Fibroblast of gingiva (primary cell): ENCODE results near the gene PRDM7.
A peak's percentile ranks its signal among the peaks of the same experiment; 100 is the strongest.
"Not testable (repeated sequence)": the region's sequence is repeated elsewhere in the genome, so short reads cannot be mapped to it uniquely, and the experiment has no call there.

ENCODE experiments used
- DNase-seq: peaks from one replicate; pipeline ENCODE4 v3.0.0-alpha.2; 2011; ENCODE audit warnings: low read depth

Gene PRDM7

DNA sequence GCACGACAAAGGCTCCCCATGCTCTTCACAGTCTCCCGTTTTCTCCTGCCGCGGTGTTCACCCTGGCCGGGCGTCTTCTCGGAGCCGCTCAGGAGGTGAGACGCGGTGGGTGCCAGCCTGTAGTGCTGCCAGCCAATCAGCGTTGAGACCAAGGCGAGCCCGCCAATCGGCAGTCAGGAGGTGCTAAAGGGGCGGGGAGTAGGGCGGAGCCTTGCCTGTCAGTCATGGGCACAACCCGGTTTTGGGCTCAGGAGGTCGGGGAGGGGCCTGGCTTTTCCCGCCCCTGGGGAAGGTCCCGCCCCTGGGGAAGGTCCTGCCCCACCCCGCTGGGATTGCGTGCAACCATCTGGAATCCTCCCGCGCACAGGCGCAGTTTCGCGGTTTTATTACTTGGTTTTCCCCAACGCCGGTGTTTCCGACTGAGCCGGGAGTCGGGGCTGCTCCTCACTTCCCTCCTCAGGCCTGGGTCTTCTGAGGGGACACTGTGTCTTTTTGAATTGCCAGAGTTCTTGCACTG is at the start of gene PRDM7:
TSS of gene PRDM7 (minus strand) at position 92 of the 517 bp plus-strand sequence. CDS start 1,421 bp downstream, outside the sequence.
- peak; percentile 91 for DNase-seq

DNA sequence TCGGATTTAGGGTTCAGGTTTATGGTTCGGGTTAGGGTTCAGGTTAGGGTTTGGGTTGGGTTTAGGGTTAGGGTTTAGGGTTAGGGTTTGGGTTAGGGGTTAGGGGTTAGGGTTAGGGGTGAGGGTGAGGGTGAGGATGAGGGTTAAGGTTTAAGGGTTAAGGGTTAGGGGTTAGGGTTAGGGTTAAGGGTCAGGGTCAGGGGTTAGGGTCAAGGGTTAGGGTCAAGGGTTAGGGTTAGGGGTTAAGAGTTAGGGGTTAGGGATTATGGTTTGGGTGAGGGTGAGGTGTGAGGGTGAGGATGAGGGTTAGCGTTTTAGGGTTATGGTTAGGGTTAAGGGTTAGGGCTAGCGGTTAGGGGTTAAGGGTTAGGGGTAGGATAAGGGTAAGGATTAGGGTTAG is 44.7 kb upstream of the PRDM7 start:
- DNase-seq = not testable (repeated sequence)

DNA sequence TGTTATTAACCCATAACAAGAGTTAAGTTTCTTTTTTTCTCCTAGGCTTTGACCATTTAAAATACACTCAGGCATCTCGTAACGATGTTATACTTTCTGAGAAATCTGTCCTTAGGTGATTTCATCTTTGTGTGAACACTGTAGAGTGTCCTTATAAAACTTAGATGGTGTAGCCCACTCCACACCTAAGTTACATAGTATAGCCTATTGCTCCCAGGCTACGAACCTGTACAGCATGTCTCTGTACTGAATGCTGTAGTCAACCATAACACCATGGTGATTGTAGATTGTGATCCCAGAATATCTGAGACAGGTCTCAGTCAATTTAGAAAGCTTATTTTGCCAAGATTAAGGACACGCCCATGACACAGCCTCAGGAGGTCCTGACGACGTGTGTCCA is 30.5 kb upstream of the PRDM7 start:
- DNase-seq = not testable (repeated sequence)

DNA sequence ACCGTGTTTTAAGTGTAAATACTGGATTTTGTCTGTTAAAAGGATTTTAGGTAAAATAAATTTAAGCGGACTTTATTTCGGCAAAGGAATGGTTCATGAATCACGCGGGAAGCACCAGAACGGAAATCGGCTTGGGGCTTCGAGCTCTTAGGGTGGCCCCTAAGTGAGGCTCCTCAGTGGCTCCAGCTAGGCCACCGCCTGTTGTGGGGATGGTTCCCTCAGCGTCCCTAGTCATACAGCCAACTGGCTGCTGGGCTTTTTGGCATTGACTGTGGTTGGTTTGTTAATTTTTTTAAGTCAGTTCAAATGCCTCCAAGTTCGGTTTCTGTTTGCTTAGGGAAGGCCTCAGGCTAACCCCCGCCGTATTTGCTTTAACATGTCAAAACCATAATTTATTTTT is 29.9 kb upstream of the PRDM7 start:
- DNase-seq = not testable (repeated sequence)

DNA sequence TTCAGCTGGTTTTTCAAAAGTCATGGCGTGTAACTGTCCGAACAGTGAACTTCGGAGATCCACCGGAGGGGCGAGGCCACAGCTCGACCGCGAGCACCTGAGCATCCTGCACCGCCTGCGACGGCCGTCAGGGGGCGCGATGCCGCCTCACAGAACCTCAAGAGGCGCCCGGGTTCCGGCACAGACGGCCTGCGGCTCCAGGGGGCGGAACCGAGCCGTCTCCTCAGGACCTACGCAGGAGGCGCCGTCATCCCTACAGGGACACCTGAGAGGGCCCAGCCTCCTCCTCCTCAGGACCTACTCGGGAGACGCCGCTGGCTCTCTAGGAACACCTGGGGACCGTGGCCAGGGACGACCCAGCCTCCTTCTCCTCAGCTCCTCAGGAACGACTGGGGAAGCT is 29.1 kb upstream of the PRDM7 start:
- not testable (repeated sequence) for DNase-seq

DNA sequence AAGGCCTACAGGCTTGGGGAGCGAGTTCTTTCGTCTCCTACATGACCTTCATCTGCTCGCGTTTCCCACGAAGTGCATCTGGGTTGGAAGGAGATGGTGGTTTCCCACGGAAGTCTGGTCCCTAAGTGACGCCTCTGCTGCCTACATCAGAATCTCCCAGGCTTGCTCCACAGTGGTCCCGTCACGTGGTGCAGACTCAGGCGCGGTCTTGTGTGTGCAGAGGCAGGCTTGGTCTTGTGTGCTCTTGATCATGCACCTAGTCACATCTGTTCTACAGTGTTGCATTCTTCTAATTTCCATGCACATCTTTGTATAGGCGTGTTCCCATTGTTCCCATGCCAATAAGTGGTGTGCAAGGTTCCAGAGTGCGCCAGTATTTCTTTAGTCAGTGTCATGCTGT is 27.6 kb upstream of the PRDM7 start:
- DNase-seq = not testable (repeated sequence)

DNA sequence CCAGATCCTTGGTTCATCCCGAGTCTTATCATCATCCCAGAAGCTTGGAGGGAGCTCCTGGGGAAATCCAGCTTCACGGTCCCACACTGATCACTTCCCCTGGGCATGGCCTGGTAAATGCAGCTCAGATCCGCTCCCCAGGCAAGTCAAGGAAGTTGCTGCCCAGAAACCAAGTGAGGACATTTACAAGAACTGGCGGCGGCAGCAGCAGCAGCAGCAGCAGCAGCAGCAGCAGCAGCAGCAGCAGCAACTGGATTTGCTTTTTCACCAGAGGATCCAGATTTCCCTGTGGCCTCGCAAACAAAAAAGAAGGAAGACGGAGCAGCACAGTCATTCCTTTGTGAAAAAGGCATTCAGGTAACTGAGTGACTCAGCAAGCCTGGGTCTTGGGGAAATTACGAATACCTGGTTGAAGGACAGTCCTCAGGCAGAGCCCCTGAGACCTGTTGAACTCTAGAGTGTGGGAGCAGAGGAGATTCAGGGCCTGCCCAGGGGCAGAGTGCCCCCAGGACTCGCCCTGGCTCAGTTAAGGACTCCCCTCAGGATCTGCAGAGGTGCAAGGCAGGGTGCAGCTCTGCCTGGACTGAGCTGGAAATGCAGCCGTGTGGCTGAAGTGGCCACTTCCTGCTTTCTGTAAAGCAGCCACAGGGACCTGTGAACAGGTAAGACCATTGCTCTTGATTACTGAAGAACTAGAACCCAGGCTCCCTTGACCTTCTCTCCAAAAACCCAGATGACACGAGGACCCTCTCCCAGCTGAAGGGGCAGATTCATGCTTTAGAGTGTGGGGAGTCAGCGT is 25.2 kb upstream of the PRDM7 start:
- DNase-seq = not testable (repeated sequence)

DNA sequence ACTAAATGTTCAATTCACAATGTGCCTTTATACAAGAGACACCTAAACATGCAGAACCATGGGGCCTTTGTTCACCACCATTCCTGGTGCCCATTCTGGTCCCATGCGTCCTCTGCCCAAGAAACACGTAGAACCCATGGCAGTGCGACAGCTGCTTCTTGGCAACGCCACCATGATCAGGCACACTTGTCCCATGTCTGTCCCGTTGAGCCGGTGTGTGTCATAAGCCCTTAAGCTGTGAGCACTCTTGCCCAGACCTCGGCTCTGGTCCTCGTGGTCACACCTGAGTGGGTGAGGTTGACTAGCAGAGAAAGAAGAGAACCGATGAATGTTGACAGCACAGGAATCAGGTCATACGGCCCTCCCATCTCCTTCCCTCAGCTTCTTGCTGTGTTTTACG is 24.2 kb upstream of the PRDM7 start:
- not testable (repeated sequence) for DNase-seq

DNA sequence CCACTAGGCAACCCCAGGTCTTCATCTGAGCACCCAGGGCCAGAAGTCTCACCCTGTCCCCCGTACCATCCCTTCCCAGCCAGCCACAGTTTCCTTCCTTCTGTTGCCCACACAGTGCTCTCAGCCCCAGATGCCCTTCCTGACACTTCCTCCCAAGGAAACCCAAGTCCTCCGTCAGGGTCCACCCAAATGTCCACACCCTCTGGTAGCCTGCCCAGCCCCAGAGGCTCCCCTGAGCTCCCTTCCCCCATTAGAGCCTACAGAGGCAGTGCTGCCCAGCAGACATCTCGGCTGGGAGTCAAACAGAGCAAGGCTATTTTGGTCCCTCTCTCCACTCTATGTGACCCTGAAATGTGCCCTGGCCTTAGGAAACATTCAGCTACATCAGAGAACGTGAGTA is 23.7 kb upstream of the PRDM7 start:
- DNase-seq = not testable (repeated sequence)

DNA sequence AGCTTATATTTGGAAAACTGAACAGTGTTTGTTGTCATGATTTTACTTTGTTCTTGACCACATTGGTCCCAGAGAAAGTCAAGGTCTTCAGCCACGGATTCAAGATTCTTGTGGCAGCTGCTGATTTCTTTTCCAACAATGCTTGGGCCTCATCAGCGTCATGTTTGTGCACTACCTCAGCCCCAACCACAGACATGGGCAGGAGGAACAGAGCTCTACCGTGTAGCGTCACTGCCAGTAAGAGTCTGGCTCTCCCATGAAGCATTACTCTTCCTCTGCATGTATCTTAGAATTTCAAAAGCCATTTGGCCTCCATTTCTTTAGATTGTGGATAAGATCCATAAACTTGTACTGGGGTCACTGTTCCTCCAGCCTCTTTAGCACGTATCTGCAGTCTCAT is 23.1 kb upstream of the PRDM7 start:
- DNase-seq = not testable (repeated sequence)

DNA sequence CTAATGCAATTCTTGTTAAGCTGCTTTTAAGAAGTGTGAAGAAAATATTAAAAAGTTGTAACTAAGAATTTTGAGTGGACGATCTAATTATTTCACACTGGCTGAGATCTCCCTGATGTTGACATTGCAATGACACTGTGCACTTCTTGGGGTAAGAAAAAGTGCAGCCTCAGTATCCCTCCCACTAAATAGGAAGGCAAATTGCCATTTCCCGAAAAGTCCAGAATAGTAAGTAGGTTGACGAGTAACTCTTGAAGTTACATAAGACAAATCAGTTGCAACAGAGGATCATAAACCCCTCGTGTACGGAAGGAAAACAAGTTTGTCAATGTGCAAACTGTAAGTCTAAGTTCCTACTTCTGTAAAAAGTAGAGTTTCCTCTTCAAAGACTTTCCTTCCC is 21.8 kb upstream of the PRDM7 start:
- DNase-seq = not testable (repeated sequence)

DNA sequence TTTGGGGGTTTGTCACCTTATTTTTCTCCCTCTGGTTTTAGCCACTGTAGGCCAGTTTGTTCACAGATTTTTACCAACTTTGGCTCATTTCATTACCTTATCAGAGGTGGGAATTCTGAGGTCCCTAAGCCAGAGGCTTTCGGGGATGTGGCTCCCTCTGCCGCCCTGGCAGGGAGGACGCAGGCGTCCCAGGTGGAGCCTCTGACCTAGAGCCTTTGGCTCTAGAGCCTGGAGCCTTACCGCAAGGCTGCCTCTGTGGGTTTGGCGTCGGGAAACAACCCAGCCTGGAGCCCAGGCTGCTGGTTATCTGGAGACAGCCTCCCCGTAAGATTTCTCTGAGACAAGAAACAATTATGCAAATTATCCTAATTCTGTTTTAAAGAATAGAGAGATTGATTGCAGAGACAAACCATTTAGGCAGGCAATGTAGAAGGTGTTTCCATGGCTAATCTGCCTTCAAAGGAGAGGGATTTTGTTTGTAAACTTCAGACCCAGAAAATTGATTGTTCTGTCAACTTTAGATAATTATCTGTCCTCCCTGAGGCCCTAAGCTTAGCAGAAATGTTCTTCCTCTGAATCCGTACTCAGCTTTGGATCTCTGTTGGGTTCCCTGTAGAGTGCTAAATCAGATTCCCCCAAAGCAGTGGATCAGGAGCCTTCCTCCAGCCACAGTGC is 20.0 kb upstream of the PRDM7 start:
- not testable (repeated sequence) for DNase-seq

DNA sequence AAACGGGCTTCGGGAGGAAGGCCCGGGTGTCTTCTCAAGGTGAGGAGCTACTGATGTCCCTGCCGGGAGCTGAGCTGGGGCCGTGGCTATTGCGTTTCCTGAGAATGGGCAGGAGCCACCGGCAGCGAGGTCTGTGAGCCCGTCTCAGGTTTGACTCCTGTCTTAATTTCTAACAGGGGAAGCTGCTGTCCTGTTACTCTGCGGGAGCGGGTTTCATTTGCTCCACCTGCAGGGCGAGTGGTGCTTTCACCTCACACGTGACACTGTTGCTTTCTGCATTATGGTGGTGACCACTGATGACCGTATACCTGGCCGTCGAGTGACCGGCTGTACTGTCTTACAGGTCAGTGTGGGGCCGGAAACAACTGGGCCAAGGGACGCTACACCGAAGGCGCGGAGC is 17.7 kb upstream of the PRDM7 start:
- not testable (repeated sequence) for DNase-seq

DNA sequence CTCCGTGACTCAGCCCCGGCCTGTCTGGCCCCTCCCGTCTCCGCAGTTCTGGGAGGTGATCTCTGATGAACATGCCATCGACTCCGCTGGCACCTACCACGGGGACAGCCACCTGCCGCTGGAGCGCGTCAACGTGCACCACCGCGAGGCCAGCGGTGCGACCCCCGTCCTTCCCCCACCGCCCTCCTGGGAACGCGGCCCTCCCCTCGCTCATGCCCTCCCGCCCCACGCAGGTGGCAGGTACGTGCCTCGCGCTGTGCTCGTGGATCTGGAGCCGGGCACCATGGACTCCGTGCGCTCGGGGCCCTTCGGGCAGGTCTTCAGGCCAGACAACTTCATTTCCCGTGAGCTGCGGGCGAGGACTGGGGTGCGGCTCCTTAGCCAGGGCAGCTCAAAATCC is 17.2 kb upstream of the PRDM7 start:
- not testable (repeated sequence) for DNase-seq

DNA sequence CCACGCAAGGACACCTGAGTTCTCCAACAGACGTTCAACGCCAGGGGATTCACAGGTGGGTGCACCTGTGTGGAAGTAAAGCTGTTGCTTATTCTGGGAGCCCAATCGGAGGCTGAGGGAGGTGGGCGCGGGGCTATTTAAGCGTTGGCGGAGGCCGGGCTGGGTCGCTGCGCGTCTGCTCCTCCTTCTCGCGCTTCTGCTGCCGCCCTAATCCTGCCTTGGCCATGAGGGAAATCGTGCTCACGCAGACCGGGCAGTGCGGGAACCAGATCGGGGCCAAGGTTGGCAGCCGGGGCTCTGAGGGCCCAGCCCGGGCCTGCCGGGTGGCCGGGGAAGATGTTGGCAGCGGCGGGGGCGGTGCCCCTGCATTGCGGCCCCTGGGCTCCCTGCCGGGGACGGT is 16.7 kb upstream of the PRDM7 start:
- DNase-seq = not testable (repeated sequence)

DNA sequence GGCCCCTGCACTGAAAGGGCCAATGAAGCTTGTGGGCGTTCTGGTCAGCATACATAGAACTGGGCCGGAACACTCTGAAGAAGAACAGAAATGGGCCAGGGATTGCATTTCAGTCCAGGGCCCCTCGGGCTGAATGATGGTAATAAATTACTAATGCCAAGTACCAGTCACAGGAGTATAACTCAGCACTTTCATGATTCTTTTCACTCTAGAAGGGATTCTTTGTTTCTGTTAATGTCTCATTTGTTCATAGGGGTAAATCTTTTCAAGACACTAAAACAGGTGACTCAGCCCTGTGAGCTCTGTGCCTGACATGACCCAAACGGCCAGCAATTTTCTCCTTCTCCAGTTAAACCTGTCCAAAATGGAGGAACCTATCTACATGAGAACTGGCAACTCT is 15.7 kb upstream of the PRDM7 start:
- not testable (repeated sequence) for DNase-seq

DNA sequence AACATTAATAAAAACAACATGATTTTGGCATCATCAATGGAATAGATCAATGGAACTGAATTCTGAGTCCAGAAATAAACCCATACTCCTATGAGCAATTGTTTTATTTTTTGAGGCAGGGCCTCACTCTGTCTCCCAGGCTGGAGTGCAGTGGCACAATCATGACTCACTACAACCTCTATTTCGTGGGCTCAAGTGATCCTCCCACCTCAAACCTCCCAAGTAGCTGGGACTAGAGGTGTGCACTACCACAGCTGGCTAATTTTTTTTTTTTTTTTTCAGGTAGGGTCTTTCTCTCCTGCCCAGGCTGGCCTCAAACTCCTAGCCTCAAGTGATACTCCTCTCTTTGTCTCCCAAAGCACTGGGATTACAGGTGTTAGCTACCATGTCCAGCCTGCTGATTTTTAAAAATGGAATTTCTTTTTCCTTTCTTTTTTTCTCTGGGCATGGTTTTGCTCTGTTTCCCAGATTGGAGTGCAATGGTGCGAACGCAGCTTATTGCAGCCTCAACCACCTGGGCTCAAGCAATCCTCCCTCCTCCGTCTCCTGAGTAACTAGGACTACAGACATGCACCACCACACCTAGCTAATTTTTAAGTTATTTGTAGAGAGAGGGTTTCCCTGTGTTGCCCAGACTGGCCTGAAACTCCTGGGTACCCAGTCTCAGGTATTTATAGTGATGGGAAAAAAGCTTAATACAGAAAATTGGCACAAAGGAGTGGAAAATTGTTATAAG is 7.3 kb upstream of the PRDM7 start:
- no peak for DNase-seq

DNA sequence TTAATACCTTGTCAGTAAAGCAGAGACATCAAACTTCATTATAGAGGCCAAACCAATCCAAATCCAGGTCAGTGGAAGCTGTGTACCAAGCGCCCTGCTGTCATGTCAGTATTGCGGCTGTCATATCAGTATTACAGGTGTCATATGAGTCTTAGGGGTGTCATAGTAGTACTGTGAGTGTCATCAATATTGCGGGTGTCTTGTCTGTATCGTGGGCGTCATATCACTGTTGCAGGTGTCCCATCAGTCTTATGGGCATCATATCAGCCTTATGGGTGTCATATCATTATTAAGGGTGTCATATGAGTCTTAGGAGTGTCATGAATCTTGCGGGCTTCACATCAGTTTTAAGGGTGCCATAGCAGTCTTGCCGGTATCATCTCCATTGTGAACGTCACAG is 6.0 kb upstream of the PRDM7 start:
- no peak for DNase-seq

DNA sequence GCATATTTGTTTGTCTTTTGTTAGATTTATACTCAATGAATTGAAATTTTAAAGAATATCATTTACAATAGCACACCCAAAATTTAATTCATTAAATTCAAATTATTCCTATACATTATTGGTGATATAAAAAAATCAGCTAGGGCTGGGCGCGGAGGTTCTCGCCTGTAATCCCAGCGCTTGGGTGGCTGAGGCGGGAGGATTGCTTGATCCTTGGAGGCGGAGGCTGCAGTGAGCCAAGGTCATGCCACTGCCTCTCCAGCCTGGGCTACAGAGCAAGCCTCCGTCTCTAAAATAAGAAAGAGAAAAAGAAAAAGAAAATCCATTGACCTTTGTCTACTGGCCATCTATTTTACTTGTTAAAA is 4.5 kb upstream of the PRDM7 start:
- no peak for DNase-seq

DNA sequence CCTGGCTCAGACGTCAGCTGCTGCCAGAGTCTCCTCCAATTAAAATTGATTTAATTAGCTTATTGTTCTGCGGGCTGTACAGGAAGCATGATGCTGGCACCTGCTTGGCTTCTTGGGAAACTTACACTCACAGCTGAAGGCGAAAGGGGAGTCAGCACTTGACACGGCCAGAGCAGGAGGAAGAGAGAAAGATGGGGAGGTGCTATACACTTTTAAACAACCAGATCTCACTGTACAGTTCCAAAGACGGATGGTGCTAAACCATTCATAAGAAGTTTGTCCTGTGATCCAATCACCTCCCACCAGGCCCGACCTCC is 1.4 kb upstream of the PRDM7 start:
- DNase-seq = no peak

DNA sequence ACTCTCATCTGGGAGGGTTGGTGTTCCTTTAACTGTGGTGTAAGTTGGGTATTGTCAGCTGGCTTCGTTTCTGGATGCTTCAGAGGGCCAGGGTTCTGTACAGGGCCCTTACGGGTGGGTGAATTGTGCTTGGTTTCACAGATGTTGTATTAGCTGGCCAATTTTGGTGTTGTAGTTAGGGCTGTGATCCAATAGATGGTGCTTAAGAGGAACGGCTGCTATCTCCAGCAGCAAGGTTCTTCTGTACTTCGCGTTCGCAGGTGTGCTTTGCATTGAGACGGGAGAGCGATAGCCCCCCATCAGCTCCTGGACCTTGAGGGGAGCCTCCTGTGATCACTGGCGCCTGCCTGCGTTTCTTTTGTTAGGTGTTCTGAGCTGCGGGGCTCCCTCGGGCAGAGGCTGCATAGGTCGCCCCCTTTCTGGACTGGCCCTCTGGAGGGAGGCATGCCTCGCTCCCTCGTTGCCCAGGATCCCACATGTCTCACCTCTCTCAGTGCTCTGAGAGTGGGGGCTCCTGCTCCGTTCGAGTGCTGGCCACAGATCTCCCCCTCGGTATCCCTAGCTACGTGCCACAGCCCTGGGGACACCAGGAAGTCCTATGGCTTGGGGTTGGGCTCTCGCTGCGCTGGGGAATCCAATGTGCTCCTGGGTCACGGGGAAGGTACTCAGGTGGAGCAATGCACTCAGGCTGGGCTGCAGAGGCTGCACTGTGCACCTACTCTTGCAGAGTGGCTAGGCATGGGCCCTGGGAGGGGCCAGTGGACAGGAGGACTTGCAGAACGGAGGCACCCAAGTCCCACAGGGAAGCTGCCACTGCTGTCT is 837 bp upstream of the PRDM7 start:
- peak; percentile 8 for DNase-seq
